Endometrium (tissue), 2 donors: Measurements from ENCODE around the gene GPRC5B.

Experiments used
- FAIRE-seq: peaks from 2 replicates; lab custom pipeline; 2012; peaks lifted over from hg19 to GRCh38; lab: Jason Lieb, UNC
- donor health status: control.
- donor health status: control.

Gene GPRC5B, protein sequence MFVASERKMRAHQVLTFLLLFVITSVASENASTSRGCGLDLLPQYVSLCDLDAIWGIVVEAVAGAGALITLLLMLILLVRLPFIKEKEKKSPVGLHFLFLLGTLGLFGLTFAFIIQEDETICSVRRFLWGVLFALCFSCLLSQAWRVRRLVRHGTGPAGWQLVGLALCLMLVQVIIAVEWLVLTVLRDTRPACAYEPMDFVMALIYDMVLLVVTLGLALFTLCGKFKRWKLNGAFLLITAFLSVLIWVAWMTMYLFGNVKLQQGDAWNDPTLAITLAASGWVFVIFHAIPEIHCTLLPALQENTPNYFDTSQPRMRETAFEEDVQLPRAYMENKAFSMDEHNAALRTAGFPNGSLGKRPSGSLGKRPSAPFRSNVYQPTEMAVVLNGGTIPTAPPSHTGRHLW

DNA sequence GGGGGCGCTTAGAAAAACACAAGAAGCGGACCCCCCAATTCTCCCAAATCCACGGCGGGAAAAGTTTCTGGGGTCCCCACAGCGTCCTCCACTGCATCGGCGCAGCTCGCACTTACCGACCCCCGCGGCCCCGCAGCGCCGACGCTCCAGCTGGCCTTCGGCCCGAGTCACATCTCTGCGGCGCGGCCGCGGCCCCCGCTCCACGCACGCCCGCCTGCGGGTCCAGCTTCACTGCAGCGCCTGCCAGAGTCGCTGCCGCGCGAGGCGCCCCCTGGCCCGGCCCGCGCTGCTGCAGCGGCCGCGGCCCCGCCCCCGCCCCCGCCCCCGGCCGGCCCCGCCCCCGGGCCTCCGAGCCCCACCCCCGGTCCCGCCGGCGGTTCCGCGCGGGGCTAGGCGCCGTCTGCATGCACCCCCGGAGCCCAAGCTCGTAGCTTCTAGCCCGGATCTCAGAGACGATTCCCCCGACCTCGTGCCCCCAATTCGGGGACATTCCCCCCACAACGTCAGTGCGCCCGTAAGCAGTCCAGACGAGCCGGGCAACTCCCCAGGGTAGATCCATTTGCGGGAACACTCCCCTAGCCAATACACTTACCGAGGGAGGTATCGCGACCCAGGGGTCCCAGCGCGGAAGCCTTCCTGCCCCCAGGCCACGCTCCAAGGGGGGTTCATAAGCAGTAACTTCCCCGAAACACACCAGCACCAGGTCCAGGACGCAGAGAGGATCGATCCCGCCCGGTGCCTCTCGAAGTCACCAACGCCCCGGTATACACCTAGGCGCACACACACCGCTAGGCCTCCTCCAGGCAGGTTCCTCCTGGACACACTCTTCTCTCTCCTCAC is at the start of gene GPRC5B:
Gene GPRC5B (minus strand): TSS at position 238 of the 840 bp plus-strand sequence. CDS start 12,003 bp downstream, outside the sequence.
- no peak for FAIRE-seq

DNA sequence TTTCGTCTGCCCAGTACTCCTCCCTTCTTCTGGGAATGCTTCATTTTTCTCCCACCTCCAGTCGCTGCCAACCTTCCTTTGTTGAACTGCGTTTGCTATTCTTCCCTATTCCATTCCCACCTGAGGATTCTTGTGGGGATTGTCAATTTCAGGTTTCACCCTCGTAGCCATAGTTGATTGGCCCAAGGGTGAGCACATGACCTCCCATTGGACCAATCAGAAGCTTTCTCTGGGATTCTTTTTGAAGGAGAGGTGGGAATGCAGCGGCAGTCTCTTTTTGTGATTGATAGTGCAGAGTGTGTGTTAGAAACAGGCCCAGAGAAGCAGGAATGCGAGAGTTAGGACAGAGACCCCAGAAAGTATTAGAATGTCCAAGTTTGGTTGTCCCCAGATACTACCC is 49.1 kb upstream of the GPRC5B start:
- no peak for FAIRE-seq

DNA sequence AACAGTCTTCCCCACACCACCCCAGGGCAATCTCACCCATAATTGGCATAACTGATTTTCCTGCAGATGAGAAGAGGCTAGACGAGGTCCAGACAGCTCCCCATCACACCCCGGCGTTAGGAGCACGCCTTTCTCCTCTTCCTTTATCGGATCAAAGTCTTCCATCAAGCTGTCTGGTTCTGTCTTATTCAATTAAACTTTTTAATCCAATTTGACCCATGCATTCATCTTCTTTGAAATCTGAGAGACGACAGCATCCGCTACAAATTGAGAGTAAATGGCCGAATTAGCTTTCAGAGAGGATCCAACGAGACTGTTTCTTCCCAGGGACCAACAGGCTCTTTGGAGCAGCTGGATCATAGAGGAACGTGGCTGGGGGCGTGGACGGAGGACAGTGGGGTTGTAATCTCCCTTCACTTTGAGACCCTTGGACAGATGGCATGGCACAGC is 44.4 kb upstream of the GPRC5B start:
- FAIRE-seq: no peak

DNA sequence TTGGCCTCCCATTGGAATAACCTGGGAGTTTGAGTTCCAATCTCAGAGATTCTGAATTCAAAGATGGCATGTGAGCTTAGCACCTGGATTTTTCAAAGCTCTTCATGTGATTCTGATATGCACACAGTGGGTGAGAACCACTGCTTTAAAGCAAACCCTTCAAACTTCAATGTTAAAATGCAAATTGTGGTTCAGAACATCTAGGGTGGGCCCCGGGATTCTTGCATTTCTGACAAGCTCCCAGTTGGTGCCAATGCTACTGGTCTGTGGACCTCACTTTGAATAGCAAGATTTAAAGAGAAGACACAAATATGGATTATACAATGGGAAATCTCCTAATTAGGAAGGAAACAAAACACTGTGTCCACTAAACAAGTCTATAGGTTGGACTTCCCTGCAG is 43.8 kb upstream of the GPRC5B start:
- FAIRE-seq: no peak

DNA sequence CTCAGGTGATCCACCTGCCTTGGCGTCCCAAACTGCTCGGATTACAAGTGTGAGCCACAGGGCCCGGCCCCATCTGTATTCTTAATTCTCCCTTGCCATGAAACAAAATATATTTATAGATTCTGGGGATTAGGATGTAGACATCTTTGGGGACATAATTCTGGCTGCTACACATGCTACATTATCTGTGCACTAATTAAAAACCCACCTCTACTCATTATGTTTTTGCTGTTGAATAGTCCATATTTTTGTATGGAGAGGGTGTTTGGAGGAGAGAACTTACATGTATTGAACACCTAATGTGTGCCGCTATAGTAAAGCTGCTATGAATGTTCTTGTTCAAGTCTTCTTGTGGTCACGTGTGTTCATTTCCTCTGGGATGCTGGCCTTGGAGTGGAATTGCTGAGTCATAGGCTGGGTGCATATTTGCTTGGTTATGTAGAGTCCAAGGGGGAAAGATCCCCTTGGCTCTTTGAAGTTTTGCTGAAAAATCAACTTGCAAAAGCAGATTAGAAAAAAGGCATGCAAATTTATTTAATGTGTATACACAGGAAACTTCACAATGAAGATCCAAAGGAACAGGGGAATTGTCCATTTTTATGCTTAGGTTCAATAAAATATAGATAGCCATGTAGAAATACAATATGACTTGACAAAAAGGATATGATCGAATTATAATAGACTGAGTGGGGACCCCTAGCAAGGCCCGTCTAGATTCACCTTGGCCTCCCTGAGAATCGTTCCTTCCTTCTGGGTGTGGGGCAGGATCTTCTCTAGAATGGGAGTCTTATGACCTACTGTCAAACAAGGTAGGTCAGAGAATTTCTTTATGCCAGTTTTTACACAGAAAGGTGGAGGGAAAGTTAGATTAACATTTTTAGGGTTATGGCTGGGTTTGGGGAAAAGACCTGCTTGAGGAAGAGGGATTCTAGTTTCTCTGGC is 42.1 kb upstream of the GPRC5B start:
- no peak for FAIRE-seq

DNA sequence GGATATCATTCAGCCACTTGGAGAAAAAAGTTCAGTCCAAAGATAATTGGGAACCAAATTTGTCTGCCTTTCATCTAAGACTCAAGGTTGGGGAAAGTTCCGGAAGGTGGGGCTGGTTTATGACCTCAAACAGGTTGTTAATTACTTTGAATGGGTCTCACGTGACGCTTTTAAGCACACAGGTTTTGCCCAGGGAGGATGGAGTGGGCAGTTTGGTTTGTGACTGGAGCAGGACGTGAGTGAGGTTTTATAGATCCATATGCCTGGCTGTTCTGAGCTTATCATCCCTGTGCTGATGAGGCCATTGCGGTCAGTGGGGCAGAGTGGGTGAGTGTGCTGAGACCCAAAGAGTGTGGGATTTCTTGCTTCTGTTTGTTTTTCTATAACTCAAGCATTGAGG is 38.7 kb upstream of the GPRC5B start:
- FAIRE-seq: no peak

DNA sequence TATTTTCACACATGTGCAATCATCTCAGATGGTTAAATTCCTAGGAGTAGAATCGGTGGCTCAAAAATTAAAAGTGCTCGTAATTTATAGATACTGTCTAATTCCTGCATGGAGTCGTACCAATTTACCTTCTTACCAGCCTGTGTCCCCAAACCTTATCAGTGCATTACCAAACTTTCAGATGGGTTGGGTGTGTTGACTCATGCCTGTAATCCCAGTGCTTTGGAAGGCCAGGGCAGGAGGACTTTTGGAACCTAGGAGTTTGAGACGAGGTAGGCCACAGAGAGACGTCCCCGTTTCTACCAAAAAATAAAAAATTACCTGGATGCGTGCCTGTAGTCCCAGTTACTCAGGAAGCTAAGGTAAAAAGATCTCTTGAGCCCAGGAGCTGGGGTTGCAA is 34.5 kb upstream of the GPRC5B start:
- no peak for FAIRE-seq

DNA sequence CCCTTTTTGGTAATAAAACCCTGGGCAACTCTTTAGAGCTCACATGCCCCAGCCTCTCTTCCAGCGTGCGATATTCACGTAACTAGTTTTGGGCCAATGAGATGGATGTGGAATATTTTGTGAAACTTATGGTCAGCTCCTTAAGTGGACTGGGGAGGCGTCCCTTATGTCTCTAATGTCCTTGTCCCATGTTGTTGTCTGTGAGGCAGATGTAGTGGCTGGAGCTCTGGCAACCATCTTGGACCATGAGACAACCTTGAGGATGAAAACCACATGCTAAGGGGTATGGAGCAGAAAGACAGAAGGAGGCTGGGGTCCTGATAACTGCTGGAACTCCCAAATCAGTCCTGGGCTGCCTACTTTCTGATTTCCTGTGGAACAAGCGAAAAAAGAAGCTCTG is 31.4 kb upstream of the GPRC5B start:
- no peak for FAIRE-seq

DNA sequence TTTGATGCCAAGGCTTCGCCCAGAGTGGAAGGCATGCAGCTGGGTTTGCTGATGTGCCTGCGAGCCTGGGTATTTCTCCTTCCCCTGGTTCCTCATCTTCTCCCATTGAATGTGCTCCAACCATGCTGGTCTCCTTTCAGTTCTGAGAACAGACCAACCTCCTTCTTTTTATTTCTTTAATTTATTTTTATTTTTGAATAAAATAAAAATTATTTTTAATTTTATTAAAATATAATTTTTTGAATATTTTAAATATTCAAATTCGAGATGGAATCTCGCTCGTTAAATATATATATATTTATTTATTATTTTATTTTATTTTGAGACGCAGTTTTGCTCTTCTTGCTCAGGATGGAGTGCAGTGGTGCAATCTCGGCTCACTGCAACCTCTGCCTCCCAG is 30.2 kb upstream of the GPRC5B start:
- FAIRE-seq: no peak

DNA sequence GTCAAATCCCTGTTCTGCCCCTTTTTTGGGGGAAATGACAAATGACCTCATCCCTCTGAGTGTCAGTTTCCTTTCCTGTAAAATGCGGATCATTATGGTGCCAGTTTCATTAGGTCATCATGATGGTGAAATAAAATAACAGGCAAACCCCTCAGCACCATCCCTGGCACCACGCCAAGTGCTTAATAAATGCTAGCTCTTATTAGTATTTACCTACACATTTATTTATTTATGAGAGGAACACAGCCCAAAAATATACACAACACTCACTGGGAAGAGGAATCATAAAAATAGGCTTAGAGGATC is 28.6 kb upstream of the GPRC5B start:
- no peak for FAIRE-seq

DNA sequence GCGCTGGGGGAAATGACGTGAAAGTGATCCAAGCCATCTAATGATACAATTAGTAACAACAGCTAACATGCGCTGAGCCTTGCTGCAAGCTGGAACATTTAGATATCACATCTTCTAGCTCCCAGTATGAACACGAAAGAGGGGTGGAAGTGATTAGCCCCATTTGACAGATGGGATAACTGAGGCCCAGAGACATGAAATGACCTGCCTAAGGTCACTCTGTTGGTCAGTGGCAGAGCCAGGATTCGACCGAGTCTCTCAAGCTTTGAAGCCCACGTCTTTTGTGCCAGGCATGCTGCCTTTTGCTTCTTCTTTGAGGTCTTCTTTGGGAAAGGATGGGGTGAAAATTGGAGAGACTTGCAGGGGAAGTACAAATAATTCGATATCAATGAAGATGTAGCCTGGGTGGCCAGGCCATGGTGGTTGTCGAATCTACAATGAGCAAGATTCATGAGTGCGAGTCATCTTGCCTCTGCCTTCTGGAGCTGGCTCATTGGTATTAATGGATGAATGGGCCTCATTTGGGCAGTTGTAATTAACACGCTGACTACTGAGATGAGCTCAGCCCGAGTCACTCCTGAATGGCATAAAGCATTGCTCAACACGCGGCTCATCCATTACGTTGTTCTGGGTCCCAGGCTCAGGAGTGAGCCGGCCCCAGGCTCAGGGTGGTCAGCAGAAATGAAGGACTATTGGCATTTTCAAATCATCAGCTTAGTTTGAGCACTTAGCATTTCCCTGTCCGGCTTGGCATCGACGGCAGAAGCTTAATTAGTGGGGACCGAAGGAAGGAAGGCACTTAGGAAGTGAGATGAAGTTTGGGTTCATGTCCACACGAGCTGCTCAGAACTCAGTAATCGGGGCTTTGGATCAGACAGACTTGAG is 28.0 kb upstream of the GPRC5B start:
- no peak for FAIRE-seq

DNA sequence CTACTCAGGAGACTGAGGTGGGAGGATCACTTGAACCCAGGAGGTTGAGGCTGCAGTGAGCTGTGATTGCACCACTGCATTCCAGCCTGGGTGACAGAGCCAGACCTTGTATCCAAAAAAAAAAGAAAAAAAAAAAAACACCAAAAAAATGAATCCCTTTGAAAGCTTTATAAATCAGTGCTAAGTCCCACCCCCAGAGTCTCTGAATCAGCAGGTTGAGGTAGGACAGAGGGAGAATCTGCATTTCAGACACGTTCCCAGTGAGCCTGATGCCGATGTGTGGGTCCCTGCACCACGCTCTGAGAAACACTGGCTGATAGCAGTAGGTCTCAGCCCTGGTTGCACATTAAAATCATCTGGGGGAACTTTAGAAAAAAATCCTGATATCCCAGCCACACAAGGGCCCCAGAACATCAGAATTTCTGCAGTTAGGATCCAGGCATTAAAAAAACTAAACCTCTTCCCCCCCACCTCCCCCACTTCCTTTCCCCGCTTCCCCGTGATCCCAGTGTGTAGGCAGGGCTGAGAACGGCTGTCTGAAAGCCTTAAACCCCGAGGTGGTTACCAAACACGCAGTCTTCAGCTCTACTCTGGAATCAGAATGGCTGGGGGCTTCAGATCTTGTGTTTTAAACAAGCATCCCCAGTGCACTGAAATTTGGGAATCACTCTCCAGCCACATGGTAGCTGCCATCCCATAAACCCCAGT is 27.3 kb upstream of the GPRC5B start:
- FAIRE-seq: no peak

DNA sequence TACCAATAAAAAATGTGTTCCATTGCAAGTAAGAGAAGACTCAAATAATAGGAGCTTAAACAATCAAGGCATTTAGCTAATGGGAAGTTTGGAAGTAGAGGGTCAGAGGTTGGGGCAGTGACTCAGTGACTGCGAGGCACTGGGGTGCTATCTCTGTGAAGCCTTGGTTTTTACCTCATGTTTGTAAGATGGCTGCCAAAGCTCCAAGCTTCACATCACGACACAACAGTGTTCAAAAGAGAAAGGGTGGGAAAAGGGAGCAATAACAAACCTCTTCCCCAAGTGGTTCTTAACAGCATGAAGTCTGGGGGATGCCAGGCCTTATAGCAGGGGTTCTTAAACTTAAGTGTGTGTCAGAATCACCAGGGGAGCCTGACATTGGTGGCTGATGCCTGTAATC is 26.6 kb upstream of the GPRC5B start:
- no peak for FAIRE-seq

DNA sequence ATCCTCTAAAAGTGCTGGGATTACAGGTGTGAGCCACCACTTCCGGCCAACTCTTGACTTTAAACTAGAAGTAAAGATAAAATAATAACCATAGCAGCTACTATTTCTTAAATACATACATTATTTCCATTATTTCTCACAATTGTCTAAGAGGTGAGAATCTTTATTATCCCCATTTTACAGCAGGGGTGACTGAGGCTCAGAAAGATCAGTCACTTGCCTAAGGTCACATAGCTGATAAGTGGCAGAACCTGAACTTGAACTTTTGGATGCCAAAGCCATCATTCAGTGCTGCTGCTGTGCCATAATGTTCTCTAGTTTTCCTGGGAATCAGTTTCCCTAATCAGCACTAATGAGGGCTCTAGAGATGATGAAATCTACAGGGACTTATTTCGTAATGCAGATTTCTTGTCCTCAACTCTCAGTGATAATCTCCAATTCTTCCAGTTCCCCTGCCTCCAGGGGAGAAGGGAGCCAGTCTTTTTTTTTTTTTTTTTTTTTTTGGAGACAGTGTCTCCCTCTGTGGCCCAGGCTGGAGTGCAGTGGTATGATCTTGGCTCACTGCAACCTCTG is 25.2 kb upstream of the GPRC5B start:
- FAIRE-seq: no peak

DNA sequence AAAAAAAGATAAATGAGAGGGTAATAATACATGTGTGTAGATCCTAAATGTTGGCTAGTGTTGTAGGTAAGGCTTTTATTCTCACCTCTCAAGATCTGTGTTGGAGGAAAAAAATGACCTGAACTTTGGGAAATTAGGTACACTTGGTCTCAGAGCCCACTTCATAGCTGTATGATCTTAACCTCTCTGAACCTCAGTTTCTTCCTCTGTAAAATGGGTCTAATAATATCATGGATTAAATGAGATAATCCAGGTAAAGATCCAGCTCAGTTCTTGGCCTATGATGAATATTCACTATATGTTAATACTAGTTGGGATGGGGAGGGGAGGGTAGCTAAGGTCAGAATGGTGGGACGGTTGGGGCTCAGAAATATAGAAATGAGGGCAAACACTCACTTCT is 24.3 kb upstream of the GPRC5B start:
- no peak for FAIRE-seq

DNA sequence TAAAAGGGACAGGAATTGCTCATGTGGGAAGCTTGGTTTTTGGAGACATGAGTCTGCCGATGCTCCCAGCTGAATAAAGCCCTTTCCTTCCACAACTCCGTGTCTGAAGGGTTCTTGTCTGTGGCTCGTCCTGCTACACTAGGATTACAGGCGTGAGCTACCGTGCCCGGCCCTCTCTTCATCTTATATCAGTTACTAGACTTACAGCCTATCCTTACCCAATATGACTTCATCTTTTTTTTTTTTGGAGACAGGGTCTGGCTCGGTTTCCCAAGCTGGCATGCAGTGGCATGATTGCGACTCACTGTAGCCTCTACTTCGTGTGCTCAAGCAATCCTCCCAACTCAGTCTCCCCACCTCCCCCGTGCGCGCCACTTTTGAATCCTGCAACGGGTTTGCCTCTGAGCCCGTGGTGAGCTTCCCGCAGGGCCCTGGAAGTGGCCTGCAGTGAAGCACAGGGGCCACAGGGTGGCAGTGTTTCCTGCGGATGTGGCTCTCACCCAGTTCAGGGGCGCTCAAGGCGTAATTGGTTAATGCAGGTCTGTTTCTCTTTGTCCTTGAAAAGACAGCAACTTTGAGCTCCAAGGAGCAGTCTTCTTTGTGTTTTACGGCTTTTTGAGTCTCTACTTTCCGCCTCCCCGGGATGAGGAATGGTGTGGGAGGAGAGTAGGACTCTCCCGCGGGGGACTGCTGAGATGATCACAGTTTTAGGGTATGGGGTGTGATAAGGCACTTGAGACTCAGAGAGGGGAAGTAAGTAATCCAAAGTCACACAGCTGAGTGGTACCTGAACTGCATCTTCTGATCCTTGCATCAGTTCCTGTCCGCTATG is 22.7 kb upstream of the GPRC5B start:
- no peak for FAIRE-seq

DNA sequence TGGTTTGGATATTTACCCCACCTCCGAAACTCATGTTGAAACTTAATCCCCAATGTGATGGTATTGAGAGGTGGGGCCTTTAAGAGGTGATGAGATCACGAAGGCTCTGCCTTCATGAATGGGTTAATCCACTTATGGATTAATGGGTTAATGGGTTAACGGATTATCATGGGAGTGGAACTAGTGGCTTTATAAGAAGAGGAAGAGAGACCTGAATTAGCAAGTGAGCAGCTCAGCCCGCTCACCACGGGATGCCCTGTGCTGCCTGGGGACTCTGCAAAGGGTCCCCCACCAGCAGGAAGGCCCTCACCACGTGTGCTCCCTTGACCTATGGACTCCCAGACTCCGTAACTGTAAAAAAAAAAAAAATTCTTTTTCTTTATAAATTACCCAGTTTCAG is 16.5 kb upstream of the GPRC5B start:
- no peak for FAIRE-seq

DNA sequence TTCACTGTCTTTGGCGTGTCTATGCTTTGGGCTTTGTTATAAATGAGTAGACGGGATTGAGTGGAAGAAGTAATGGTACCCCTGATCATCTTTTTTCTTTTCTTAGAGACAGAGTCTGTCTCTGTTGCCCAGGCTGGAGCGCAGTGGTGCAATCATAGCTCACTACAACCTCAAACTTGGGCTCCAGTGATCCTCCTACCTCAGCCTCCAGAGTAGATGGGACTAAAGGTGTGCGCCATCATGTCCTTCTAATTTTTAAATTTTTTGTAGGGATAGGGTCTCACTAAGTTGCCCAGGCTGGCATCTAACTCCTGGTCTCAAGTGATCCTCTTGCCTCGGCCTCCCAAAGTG is 14.9 kb upstream of the GPRC5B start:
- no peak for FAIRE-seq

DNA sequence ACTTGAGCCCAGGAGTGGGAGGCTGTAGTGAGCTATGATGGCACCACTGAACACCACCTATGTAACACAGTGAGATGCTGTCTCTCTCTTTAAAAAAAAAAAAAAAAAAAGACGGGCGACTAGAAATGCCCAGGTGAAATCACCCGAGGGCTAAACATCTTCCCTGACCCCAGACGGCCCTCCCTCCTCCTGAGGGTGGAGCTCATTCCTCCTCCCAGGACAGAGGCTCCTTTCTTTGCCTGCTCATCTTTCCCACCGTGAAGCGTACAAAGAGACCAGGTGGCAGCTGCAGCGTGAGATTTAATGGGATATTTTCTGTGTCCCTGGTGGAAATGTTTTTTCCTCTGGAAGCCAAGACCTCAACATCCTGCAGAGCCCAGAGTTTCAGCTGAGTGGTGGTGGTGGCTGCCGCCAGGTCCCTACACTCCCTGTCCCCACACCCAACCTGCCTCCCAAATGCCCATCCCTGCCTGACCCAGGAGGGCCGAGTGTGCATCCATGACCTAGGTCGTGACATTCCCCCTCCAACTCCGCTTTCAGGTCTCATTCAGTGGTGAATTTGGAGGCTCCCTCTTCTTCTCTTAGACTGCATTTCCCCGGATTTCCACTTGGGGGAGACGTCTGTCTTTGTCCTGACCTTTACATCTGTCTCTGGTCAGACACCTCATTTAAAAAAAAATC is 14.4 kb upstream of the GPRC5B start:
- FAIRE-seq: no peak
